HEK293 (cell line): Measurements from ENCODE around the gene FRMD5.

ENCODE experiments used
- CTCF ChIA-PET: fragments of 350-600 bp; formaldehyde crosslinking; extraction: SDS; loops from one replicate; lab custom pipeline; 2021; ENCODE audit warnings: antibody characterized with exemption; lab: Yijun Ruan, JAX
- POLR2A ChIA-PET: fragments of 300-600 bp; formaldehyde crosslinking; extraction: SDS; loops from one replicate; lab custom pipeline; 2020; ENCODE audit warnings: antibody characterized with exemption, inconsistent platforms; lab: Yijun Ruan, JAX
- H3K27ac ChIP-seq: fragments of 200-500 bp; sonication (Bioruptor generic); 2 replicates; pipeline ENCODE4 v1.5.1; 2014; ENCODE audit warnings: low read depth, low read length, control low read depth, inconsistent platforms; ENCODE audit errors: extremely low read depth
- H3K36me3 ChIP-seq, 2 experiments: fragments of 200-500 bp in 1 of 2; sonication (Bioruptor generic) in 1 of 2; 1 replicate in 1 of 2; 2 replicates in 1 of 2; pipeline ENCODE4 v1.5.1; 2014 to 2017; ENCODE audit warnings: inconsistent platforms in 2 of 2, low read length in 2 of 2; ENCODE audit not compliant: control insufficient read depth in 2 of 2, insufficient read depth in 1 of 2
- H3K4me1 ChIP-seq: fragments of 200-500 bp; sonication (Bioruptor generic); 2 replicates; pipeline ENCODE4 v1.5.1; 2014; ENCODE audit warnings: mild to moderate bottlenecking, low read length, inconsistent platforms; ENCODE audit not compliant: control insufficient read depth, insufficient read depth
- H3K4me3 ChIP-seq: 2 replicates; pipeline ENCODE4 v1.5.1; 2011; ENCODE audit warnings: low read depth, mild to moderate bottlenecking, control low read depth, low read length, moderate library complexity
- H3K9me3 ChIP-seq: fragments of 200-500 bp; sonication (Bioruptor generic); 2 replicates; pipeline ENCODE4 v1.5.1; 2014; ENCODE audit warnings: low read depth, low read length, inconsistent platforms; ENCODE audit not compliant: control insufficient read depth, insufficient read depth
- BCL6B ChIP-seq: fragments of 450-650 bp; formaldehyde crosslinking; IDR thresholded peaks from 2 replicates; pipeline ENCODE4 v1.5.1; 2017; ENCODE audit warnings: missing biosample characterization, missing genetic modification characterization
- HIC1 ChIP-seq: fragments of 450-650 bp; formaldehyde crosslinking; IDR thresholded peaks from 2 replicates; pipeline ENCODE4 v1.5.1; 2016; ENCODE audit warnings: missing biosample characterization, missing genetic modification characterization
- MZF1 ChIP-seq: fragments of 450-650 bp; formaldehyde crosslinking; IDR thresholded peaks from 2 replicates; pipeline ENCODE4 v1.5.1; 2017; ENCODE audit warnings: missing biosample characterization, missing genetic modification characterization, borderline replicate concordance
- ZBTB49 ChIP-seq: fragments of 450-650 bp; formaldehyde crosslinking; IDR thresholded peaks from 2 replicates; pipeline ENCODE4 v1.5.1; 2016; ENCODE audit warnings: missing biosample characterization, missing genetic modification characterization, low read depth
- ZNF112 ChIP-seq: fragments of 450-650 bp; formaldehyde crosslinking; IDR thresholded peaks from 2 replicates; pipeline ENCODE4 v1.5.0; 2017; ENCODE audit warnings: missing biosample characterization, missing genetic modification characterization
- ZNF19 ChIP-seq: fragments of 450-650 bp; formaldehyde crosslinking; IDR thresholded peaks from 2 replicates; pipeline ENCODE4; 2016; ENCODE audit warnings: missing biosample characterization, missing genetic modification characterization, low read depth
- ZNF23 ChIP-seq: fragments of 450-650 bp; formaldehyde crosslinking; IDR thresholded peaks from 2 replicates; pipeline ENCODE4 v1.5.1; 2016; ENCODE audit warnings: missing biosample characterization, missing genetic modification characterization, borderline replicate concordance
- ZNF280C ChIP-seq: fragments of 450-650 bp; formaldehyde crosslinking; IDR thresholded peaks from 2 replicates; pipeline ENCODE4 v1.5.1; 2016; ENCODE audit warnings: missing biosample characterization, missing genetic modification characterization
- ZNF391 ChIP-seq: fragments of 450-650 bp; formaldehyde crosslinking; IDR thresholded peaks from 2 replicates; pipeline ENCODE4 v1.5.1; 2016; ENCODE audit warnings: low read depth, missing biosample characterization, missing genetic modification characterization, borderline replicate concordance
- ZNF544 ChIP-seq: fragments of 450-650 bp; formaldehyde crosslinking; IDR thresholded peaks from 2 replicates; pipeline ENCODE4 v1.5.0; 2017; ENCODE audit warnings: missing biosample characterization, missing genetic modification characterization
- ZNF560 ChIP-seq: fragments of 450-650 bp; formaldehyde crosslinking; IDR thresholded peaks from 2 replicates; pipeline ENCODE4 v1.5.1; 2017; ENCODE audit warnings: missing biosample characterization, missing genetic modification characterization, borderline replicate concordance
- ZNF596 ChIP-seq: fragments of 450-650 bp; IDR thresholded peaks from 2 replicates; pipeline ENCODE4 v1.5.0; 2018; ENCODE audit warnings: missing biosample characterization, mild to moderate bottlenecking, missing genetic modification characterization, moderate library complexity
- ZNF610 ChIP-seq: fragments of 450-650 bp; formaldehyde crosslinking; IDR thresholded peaks from 2 replicates; pipeline ENCODE4 v1.5.1; 2016; ENCODE audit warnings: missing biosample characterization, missing genetic modification characterization, borderline replicate concordance
- ZNF645 ChIP-seq: fragments of 450-650 bp; formaldehyde crosslinking; IDR thresholded peaks from 2 replicates; pipeline ENCODE4; 2016; ENCODE audit warnings: missing biosample characterization, missing genetic modification characterization
- ZNF660 ChIP-seq: fragments of 450-650 bp; IDR thresholded peaks from 2 replicates; pipeline ENCODE4 v1.5.1; 2018; ENCODE audit warnings: missing biosample characterization, mild to moderate bottlenecking, missing genetic modification characterization
- ZNF692 ChIP-seq: fragments of 450-650 bp; formaldehyde crosslinking; IDR thresholded peaks from 2 replicates; pipeline ENCODE4 v1.5.1; 2016; ENCODE audit warnings: missing biosample characterization, missing genetic modification characterization
- ZNF747 ChIP-seq: fragments of 450-650 bp; formaldehyde crosslinking; IDR thresholded peaks from 2 replicates; pipeline ENCODE4 v1.5.1; 2016; ENCODE audit warnings: missing biosample characterization, missing genetic modification characterization
- ZNF777 ChIP-seq: fragments of 450-650 bp; formaldehyde crosslinking; IDR thresholded peaks from 2 replicates; pipeline ENCODE4 v1.5.1; 2017; ENCODE audit warnings: missing biosample characterization, missing genetic modification characterization, borderline replicate concordance
- ZNF837 ChIP-seq: fragments of 450-650 bp; formaldehyde crosslinking; IDR thresholded peaks from 2 replicates; pipeline ENCODE4 v1.5.1; 2016; ENCODE audit warnings: missing biosample characterization, missing genetic modification characterization

FRMD5 gene

GRCh38 chr15:43931119-43931518 is 264.0 kb downstream of the FRMD5 start:
- H3K4me1 ChIP-seq = peaks cover 11% of the 10 kb centered on the region; the same call in 1 of the 2 replicates
- POLR2A ChIA-PET = no interaction called here
- H3K4me3 ChIP-seq = no peak overlapping the region
- H3K9me3 ChIP-seq = no peaks in the 10 kb centered on the region
- no peaks in the 10 kb centered on the region for H3K36me3 ChIP-seq
- H3K27ac ChIP-seq = no peak overlapping the region
- TF ChIP-seq ZNF777 (tag by site-specific recombination) (no peak), MZF1 (tag by site-specific recombination) (no peak), ZNF692 (tag by site-specific recombination) (no peak), ZNF837 (tag by site-specific recombination) (no peak), ZNF280C (tag by site-specific recombination) (no peak), ZNF610 (tag by site-specific recombination) (no peak), ZNF596 (no peak), ZNF19 (tag by site-specific recombination) (no peak), ZNF23 (tag by site-specific recombination) (no peak), HIC1 (no peak), ZNF112 (tag by site-specific recombination) (no peak), ZNF660 (tag by site-specific recombination) (no peak), ZNF645 (no peak), ZNF560 (no peak), ZNF544 (tag by site-specific recombination) (no peak), ZNF391 (no peak), BCL6B (tag by site-specific recombination) (no peak), ZBTB49 (tag by site-specific recombination) (no peak), ZNF747 (no peak)
- CTCF ChIA-PET = interaction anchor here (2.4 kb wide), 1 partner anchor 28 kb away, joined by 6 read pairs; no protein-coding TSS in a partner anchor
